ENCODE measurements around the gene CDC14C.

DNA sequence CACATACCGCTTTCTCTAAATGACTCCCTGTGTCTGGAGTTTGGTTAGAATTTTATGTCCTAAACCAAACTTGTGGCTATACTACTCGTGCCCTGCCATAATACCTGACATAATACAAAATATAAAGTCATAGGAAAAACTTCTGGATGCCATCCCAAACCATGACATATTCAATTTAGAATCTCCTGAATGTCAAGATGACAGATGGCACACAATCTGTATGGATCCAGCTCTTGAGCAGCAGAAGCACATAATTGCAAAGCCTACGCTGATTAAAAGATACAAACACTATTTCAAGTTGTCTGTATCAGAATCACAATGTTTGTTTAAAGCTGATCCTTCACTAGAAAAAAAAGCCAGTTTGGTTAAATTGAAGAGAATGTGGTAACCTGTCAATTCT is 22.4 kb upstream of the CDC14C start:
- TF ChIP-seq CTCF (IDR thresholded peaks at IDR 0.05): no peak
- no peak for TF ChIP-seq POLR2A (IDR thresholded peaks at IDR 0.05)

Data from breast epithelium (tissue), 3 donors.